Measurements from ENCODE around the gene ACTN2.

Gene ACTN2

DNA sequence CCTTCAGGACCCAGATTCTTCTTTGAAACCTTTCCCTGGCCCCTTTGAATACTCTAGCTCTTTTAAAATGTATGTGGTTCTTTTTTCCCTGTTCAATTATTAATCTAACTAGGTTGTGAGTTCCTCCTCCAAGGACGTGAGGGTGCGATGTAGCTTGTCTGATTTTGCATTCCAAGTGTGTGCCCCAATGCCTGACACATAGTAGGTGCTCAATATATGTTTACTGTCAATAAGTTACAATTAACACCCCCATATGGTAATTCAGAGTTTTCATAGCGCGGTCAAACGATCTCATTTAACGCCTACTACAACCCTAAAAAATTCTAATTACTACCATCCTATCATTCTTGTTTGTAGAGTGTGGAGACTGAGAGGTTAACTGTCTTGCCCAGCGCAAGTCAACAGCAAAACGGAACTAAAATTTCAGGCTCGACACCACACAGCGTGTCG is 108.3 kb downstream of the ACTN2 start:
- TF ChIP-seq, protein P1, sequence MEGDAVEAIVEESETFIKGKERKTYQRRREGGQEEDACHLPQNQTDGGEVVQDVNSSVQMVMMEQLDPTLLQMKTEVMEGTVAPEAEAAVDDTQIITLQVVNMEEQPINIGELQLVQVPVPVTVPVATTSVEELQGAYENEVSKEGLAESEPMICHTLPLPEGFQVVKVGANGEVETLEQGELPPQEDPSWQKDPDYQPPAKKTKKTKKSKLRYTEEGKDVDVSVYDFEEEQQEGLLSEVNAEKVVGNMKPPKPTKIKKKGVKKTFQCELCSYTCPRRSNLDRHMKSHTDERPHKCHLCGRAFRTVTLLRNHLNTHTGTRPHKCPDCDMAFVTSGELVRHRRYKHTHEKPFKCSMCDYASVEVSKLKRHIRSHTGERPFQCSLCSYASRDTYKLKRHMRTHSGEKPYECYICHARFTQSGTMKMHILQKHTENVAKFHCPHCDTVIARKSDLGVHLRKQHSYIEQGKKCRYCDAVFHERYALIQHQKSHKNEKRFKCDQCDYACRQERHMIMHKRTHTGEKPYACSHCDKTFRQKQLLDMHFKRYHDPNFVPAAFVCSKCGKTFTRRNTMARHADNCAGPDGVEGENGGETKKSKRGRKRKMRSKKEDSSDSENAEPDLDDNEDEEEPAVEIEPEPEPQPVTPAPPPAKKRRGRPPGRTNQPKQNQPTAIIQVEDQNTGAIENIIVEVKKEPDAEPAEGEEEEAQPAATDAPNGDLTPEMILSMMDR (IDR thresholded peaks at IDR 0.05; ENCODE audit: insufficient read depth, missing control alignments), result no peak
- DNase-seq (ENCODE audit: insufficient read length, low spot score) (no peak), FAIRE-seq (peak; percentile 21)

DNA sequence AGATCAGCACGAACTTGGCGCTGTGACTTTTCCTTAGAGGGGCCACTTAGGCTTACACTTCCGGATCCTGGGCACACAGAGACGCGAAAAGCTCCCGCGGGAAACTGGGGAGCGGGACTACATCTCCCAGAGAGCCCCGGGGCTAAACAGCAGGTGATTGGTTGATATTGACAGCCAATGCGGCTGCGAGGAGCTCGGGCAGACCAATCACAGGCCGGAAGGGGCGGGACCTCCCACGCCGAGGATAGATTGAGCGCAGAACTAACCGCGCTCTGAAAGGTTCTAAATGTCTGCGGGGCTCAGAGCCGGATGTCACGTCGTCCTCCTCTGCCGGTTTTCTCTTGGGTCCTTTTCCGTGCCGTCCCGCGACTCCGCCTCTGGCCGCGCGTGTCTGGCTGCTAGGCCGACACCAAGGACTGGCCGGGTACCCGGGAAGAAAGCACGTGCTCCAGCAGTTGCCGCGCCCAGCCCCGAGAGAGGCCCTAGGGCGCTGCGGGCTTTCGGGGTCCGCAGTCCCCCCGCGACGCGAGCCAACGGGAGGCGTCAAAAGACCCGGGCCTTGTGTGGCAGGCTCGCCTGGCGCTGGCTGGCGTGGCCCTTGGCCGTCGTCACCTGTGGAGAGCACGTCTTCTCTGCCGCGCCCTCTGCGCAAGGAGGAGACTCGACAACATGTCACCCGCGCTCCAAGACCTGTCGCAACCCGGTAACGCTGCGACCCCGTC is 108.9 kb downstream of the ACTN2 start, which contains the start of gene MTR:
Gene MTR (plus strand): TSS at position 258 of the 722 bp plus-strand sequence. CDS start 412 bp downstream, at position 670.
- FAIRE-seq (peak; percentile 44), DNase-seq (ENCODE audit: insufficient read length, low spot score) (peak; percentile 87)
- TF ChIP-seq, protein P1 (IDR thresholded peaks at IDR 0.05; ENCODE audit: insufficient read depth, missing control alignments), result no peak

DNA sequence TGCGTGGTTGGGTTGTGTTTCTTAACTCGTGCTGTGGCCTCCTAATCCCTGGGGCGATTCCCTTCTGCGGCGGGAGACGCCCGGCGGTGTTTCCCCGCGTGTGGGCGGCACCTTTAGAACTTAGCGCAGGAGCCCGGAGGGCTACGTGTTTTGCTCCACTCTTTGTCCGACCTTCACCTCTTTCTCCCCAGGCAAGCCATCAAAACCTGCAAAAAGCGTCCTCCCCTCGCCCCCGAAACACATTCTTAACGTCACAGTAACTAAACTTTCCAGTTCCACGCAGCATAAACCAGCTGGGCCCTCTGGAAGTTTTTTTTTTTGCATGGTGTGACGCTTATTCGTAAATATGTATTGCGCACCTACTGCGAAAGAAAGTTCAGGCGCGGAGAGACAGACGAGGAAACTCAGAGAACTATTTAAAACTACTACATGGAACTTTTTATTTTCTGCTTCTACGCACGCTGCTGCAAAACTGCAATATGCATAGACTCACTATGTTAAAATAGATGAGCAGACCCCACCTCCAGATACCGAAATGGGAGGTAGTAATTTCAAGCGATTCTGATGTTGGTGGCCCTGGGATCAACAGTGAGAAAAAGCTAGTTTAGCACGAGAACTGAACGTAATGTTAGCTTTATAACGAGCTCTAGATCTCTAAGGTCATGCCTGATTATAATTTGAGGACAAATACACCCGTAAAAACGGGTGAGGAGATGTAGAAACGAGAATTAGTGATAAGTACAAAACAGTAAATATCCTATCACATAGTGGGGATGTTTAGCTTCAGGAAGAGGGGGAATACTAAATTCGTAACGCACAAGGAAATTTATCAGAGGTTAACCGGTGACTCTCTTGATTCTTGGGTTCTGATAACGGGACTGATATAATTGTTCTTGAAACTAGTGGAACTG is 109.7 kb downstream of the ACTN2 start:
- DNase-seq (ENCODE audit: insufficient read length, low spot score), result no peak
- TF ChIP-seq, protein P1 (IDR thresholded peaks at IDR 0.05; ENCODE audit: insufficient read depth, missing control alignments), result no peak
- FAIRE-seq, result peak; percentile 76

DNA sequence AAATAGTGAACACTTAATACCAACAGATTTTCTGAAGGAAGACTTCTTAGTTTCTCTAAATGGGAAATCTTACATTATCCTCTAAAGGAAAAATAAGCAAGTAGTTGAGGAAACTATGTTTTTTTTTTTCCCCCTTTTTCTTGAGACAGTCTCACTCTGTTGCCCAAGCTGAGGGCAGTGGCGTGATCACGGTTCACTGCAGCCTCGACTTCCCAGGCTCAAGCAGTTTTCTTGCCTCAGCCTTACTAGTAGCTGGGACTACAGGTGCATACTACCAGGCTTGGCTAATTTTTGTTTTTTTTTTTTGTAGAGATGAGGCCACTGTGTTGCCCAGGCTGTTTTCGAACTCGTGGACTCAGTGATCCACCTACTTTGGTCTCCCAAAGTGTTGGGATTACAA is 112.7 kb downstream of the ACTN2 start:
- DNase-seq (ENCODE audit: insufficient read length, low spot score) (no peak), FAIRE-seq (no peak)
- TF ChIP-seq, protein P1 (IDR thresholded peaks at IDR 0.05; ENCODE audit: insufficient read depth, missing control alignments), result no peak

DNA sequence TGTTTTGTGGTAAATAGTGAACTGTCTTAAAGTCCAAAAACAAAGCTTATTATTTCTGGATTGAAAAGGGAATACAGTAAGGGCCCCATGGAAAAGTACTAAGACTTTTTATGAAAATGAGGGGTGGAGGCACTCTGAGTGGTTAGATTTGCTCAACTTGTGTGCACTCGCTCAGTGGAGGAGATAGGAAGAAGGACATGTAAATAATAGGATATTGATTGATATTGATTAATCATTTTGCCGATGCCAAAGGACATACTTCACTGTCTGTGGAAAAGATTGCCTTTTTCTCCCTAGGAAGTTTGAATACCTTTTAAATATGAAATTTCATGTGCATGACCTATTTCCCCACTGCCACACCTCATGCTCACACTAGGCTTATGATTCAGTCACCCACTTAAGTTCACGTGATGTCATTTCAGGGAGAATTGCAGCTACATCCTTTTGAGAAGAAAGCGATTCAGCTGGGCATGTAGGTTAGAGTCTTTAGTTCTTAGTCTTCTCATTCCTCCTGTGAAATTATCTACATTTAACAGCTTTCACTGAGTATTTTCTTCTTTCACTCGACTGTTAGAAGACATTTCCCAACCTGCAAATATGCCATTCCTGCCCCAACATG is 113.8 kb downstream of the ACTN2 start:
- DNase-seq (ENCODE audit: insufficient read length, low spot score) (no peak), FAIRE-seq (peak; percentile 41)

DNA sequence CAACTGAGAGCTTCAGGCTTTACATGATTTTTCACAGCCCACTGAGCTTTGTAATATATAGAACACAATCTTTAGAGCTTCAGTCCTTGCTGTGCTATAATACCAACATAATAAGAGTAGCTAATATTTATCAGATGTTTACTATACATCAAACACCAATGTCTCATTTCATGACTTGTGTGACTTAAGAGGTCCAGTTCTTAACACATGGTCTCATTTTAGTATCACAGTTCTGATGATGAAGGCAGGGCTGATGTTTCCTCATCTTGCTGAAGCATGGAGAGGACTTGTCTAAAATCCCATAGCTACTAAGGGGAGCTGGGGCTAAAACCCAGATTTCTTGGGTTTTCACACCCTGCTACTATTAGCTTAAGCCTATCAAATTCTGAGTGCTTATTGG is 114.3 kb downstream of the ACTN2 start:
- FAIRE-seq, result peak; percentile 86
- no peak for DNase-seq (ENCODE audit: insufficient read length, low spot score)
- TF ChIP-seq, protein P1 (IDR thresholded peaks at IDR 0.05; ENCODE audit: insufficient read depth, missing control alignments), result no peak

More for the DNA sequence above, 113.8 kb downstream of the ACTN2 start:
- TF ChIP-seq, protein P1 (IDR thresholded peaks at IDR 0.05; ENCODE audit: insufficient read depth, missing control alignments), result no peak

All from D721Med (cell line).